ENCODE measurements around the gene COL4A5.

The COL4A5 gene

GRCh38 chrX:108735091-108735678, 295.5 kb downstream of the COL4A5 start:
- TF ChIP-seq, protein P1, sequence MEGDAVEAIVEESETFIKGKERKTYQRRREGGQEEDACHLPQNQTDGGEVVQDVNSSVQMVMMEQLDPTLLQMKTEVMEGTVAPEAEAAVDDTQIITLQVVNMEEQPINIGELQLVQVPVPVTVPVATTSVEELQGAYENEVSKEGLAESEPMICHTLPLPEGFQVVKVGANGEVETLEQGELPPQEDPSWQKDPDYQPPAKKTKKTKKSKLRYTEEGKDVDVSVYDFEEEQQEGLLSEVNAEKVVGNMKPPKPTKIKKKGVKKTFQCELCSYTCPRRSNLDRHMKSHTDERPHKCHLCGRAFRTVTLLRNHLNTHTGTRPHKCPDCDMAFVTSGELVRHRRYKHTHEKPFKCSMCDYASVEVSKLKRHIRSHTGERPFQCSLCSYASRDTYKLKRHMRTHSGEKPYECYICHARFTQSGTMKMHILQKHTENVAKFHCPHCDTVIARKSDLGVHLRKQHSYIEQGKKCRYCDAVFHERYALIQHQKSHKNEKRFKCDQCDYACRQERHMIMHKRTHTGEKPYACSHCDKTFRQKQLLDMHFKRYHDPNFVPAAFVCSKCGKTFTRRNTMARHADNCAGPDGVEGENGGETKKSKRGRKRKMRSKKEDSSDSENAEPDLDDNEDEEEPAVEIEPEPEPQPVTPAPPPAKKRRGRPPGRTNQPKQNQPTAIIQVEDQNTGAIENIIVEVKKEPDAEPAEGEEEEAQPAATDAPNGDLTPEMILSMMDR (conservative IDR thresholded peaks at IDR 0.05): peak; percentile 49
- no peak overlapping the region for H3K27ac ChIP-seq

- TF ChIP-seq, protein P1 (conservative IDR thresholded peaks at IDR 0.05): no peak
- H3K27ac ChIP-seq: no peak overlapping the region
These were observed 296.3 kb downstream of the COL4A5 start for GRCh38 chrX:108735679-108736508.

DNA sequence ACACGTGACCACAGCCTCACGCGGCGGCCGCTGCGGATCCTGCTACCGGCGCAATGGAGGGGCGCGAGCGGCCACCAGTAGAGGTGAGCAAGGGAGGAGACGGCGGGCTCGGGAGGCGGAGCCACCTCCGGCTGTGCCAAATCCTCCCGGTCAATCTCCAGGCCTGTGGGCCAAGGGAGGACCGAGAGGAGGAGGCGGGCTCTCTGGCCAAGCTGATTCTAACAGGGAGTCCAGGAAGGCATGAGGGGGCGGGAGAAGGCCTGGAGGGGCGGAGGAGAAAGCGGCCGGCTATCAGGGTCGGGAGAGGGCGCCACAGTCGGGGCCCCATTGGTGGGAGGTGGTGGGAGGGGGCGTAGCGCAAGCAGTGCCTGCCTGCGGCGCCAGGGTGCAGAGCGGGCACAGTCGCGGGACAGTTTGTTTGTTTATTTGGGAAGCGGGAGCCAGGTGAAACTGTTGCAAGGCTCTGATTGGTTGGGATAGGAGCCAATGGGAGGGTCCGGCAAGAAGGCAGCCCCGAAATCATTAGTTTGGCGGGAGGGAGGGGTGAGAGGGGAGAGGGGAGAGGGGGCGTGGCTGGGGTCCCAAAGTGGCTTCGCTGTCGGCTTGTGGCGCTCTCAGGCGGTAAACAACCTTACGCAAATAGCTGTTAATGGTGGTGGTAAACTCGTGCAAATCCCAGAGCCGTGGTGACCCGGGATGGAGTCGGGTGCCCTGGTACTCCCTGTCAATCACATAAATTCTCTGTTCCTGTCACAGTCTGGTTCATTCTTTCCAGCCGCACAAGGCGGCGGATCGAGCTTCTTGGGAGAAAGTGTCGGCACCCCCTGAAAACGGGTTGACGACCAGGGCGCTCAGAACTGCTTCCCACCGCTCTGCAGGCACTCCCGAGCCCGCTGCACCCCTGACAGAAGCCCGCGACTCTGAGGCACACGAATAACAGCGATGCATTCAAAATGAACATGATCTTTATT, 297.2 kb downstream of the COL4A5 start, which contains the start of gene IRS4:
Gene IRS4 (minus strand): TSS at position 55 of the 971 bp plus-strand sequence.
- no peak within 1 kb of the TSS for H3K27ac ChIP-seq
- TF ChIP-seq, protein P1 (conservative IDR thresholded peaks at IDR 0.05): no peak

DNA sequence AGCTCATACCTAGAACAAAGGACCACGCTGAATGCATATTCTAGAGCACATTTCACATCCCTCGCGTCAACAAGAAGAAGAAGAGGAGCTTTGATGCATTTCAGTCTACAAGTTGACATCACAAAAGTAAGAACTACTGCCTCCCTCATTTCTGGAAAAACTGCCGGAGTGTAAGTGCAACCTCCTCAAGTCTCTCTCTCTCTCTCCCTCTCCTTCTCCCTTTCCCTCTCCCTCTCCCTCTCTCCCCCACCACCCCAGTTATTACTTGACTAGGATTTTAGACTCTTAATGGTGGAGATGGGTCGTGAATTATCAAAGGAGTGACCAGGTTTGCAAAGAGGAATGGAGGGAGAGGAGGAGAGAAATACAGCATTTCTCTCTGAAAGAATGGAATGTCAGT, 298.1 kb downstream of the COL4A5 start:
- H3K27ac ChIP-seq: no peak overlapping the region

GRCh38 chrX:108740299-108740774, 300.7 kb downstream of the COL4A5 start:
- TF ChIP-seq, protein P1 (conservative IDR thresholded peaks at IDR 0.05): no peak
- no peak overlapping the region for H3K27ac ChIP-seq

More for the DNA sequence above, 298.1 kb downstream of the COL4A5 start:
- TF ChIP-seq, protein P1 (conservative IDR thresholded peaks at IDR 0.05): no peak

All from VCaP (cell line).